Epithelial cell of esophagus (primary cell): ENCODE measurements around the gene CA9.
A peak's percentile ranks its signal among the peaks of the same experiment; 100 is the strongest.

Experiments used
- DNase-seq: peaks from one replicate; pipeline ENCODE4 v3.0.0; 2010; ENCODE audit warnings: low read depth
- H3K4me3 ChIP-seq: 2 replicates; pipeline ENCODE4 v1.5.1; 2011; ENCODE audit warnings: mild to moderate bottlenecking, low read length, control low read depth
- CTCF ChIP-seq: IDR thresholded peaks from 2 replicates; pipeline ENCODE4 v1.5.1; 2011; ENCODE audit warnings: low read depth, mild to moderate bottlenecking, low read length, control low read depth, inconsistent platforms; ENCODE audit not compliant: insufficient read depth; ENCODE audit errors: missing control alignments

The CA9 gene

GRCh38 chr9:35657546-35658136 lies 16.1 kb upstream of the CA9 start, which contains the start of gene RMRP:
TSS of gene RMRP (minus strand) at chr9:35658019.
- peak; percentile 26 for TF ChIP-seq CTCF
- peak within 1 kb of the TSS; percentile 81 for H3K4me3 ChIP-seq
- DNase-seq = peak; percentile 100

GRCh38 chr9:35658137-35658967 lies 15.4 kb upstream of the CA9 start, which contains the start of gene CCDC107:
TSS of gene CCDC107 (plus strand) at chr9:35658292. CDS start at chr9:35658380, 88 bp downstream.
- DNase-seq = peak; percentile 77
- H3K4me3 ChIP-seq = peak within 1 kb of the TSS; percentile 81
- peak; percentile 42 for TF ChIP-seq CTCF

- DNase-seq = peak; percentile 54
- peak overlapping the region; percentile 81 for H3K4me3 ChIP-seq
- no peak for TF ChIP-seq CTCF
These were observed 14.8 kb upstream of the CA9 start for GRCh38 chr9:35658968-35659220.

- peak; percentile 66 for DNase-seq
- TF ChIP-seq CTCF = no peak
- H3K4me3 ChIP-seq = no peak overlapping the region
These were observed 14.4 kb upstream of the CA9 start for GRCh38 chr9:35659340-35659739.

- DNase-seq = peak; percentile 61
- peak; percentile 66 for TF ChIP-seq CTCF
- H3K4me3 ChIP-seq = no peak overlapping the region
These were observed 12.7 kb upstream of the CA9 start for GRCh38 chr9:35660966-35661415.

- no peak overlapping the region for H3K4me3 ChIP-seq
- TF ChIP-seq CTCF = no peak
- DNase-seq = no peak
These were observed 11.9 kb upstream of the CA9 start for GRCh38 chr9:35661756-35662350.
